IMR-90 (cell line): ENCODE measurements around the gene DNAH17. TPM values are rescaled to one million over a fixed set of nuclear protein-coding genes. Genes with fewer than 3 reads are reported as not detected.

Experiments
- ATAC-seq: fragments of 200-7000 bp; cut with Tn5 transposase; 2 replicates; pipeline ENCODE4 v1.9.1; 2020; ENCODE audit warnings: low read depth, mild to moderate bottlenecking, moderate library complexity
- BruUV-seq: library from RNA; stranded (reverse); fragments of 400-500 nt; replicated peaks from 2 replicates; lab custom pipeline; 2021; lab: Mats Ljungman, UMichigan
- CTCF ChIA-PET: fragments of 300-600 bp; formaldehyde crosslinking; extraction: SDS; loops from one replicate; lab custom pipeline; 2021; ENCODE audit warnings: antibody characterized with exemption; lab: Yijun Ruan, JAX
- POLR2A ChIA-PET: fragments of 300-600 bp; sonication (Branson Sonifier 250); formaldehyde crosslinking; loops from one replicate; lab custom pipeline; 2022; ENCODE audit warnings: antibody characterized with exemption; ENCODE audit not compliant: unreplicated experiment; lab: Charles Lee
- DNase-seq: peaks from one replicate; pipeline ENCODE4 v3.0.0; 2013
- H2AFZ ChIP-seq: replicated peaks from 2 replicates; pipeline ENCODE3; 2013; ENCODE audit warnings: low read length, mild to moderate bottlenecking; ENCODE audit not compliant: poor library complexity
- H2AK5ac ChIP-seq: 2 replicates; pipeline ENCODE4 v1.6.1; 2013; ENCODE audit warnings: low read depth, low read length, inconsistent platforms
- H2AK9ac ChIP-seq: replicated peaks from 2 replicates; pipeline ENCODE3; 2013; ENCODE audit warnings: mild to moderate bottlenecking, low read depth, low read length, moderate library complexity; ENCODE audit not compliant: poor library complexity
- H2BK120ac ChIP-seq: 2 replicates; pipeline ENCODE4 v1.6.1; 2013; ENCODE audit warnings: low read depth, low read length, inconsistent platforms
- H2BK15ac ChIP-seq: 3 replicates; pipeline ENCODE4 v1.6.1; 2013; ENCODE audit warnings: low read depth, low read length, inconsistent platforms
- H2BK20ac ChIP-seq: 2 replicates; pipeline ENCODE4 v1.6.1; 2013; ENCODE audit warnings: low read depth, mild to moderate bottlenecking, inconsistent platforms, low read length, moderate library complexity
- H2BK5ac ChIP-seq: 2 replicates; pipeline ENCODE4 v1.6.1; 2013; ENCODE audit warnings: mild to moderate bottlenecking, low read depth, low read length, inconsistent platforms; ENCODE audit not compliant: poor library complexity, severe bottlenecking
- H3K14ac ChIP-seq: replicated peaks from 2 replicates; pipeline ENCODE4 v1.6.1; 2013; ENCODE audit warnings: low read depth, low read length, inconsistent platforms
- H3K18ac ChIP-seq: 2 replicates; pipeline ENCODE4 v1.6.1; 2013; ENCODE audit warnings: low read depth, low read length, control low read depth
- H3K23ac ChIP-seq: 2 replicates; pipeline ENCODE4 v1.6.1; 2013; ENCODE audit warnings: low read depth, low read length, inconsistent platforms
- H3K27ac ChIP-seq: 2 replicates; pipeline ENCODE4 v1.5.1; 2013; ENCODE audit warnings: mild to moderate bottlenecking, control low read depth, low read length; ENCODE audit not compliant: insufficient read depth
- H3K27me3 ChIP-seq: 2 replicates; pipeline ENCODE4 v1.6.1; 2013; ENCODE audit warnings: low read length; ENCODE audit not compliant: control insufficient read depth, insufficient read depth
- H3K36me3 ChIP-seq: 2 replicates; pipeline ENCODE4 v1.6.1; 2013; ENCODE audit warnings: low read length, mixed read lengths; ENCODE audit not compliant: control insufficient read depth, insufficient read depth
- H3K4ac ChIP-seq: 2 replicates; pipeline ENCODE4 v1.6.1; 2013; ENCODE audit warnings: low read depth, low read length, inconsistent platforms
- H3K4me1 ChIP-seq: 2 replicates; pipeline ENCODE4 v1.6.1; 2013; ENCODE audit warnings: low read length, mixed read lengths; ENCODE audit not compliant: control insufficient read depth, insufficient read depth
- H3K4me2 ChIP-seq: 2 replicates; pipeline ENCODE4 v1.6.1; 2013; ENCODE audit warnings: low read depth, mild to moderate bottlenecking, control low read depth, low read length, moderate library complexity
- H3K4me3 ChIP-seq: 2 replicates; pipeline ENCODE4 v1.5.1; 2013; ENCODE audit warnings: low read depth, mild to moderate bottlenecking, control low read depth, low read length, moderate library complexity; ENCODE audit not compliant: insufficient read depth
- H3K56ac ChIP-seq: 2 replicates; pipeline ENCODE4 v1.6.1; 2013; ENCODE audit warnings: low read length, inconsistent platforms; ENCODE audit not compliant: insufficient read depth; ENCODE audit errors: extremely low read depth
- H3K79me1 ChIP-seq, 2 experiments: 2 replicates each; pipeline ENCODE4 v1.6.1; 2013; ENCODE audit warnings: low read length in 2 of 2, inconsistent platforms in 1 of 2, low read depth in 1 of 2
- H3K9ac ChIP-seq: 2 replicates; pipeline ENCODE4 v1.6.1; 2013; ENCODE audit warnings: low read depth, low read length, control low read depth
- H3K9me1 ChIP-seq: 2 replicates; pipeline ENCODE4 v1.6.1; 2013; ENCODE audit warnings: low read length, inconsistent platforms; ENCODE audit not compliant: insufficient read depth
- H3K9me3 ChIP-seq: 2 replicates; pipeline ENCODE4 v1.6.1; 2013; ENCODE audit warnings: low read length; ENCODE audit not compliant: control insufficient read depth, insufficient read depth
- H4K20me1 ChIP-seq: 2 replicates; pipeline ENCODE4 v1.6.1; 2013; ENCODE audit warnings: low read length, inconsistent platforms; ENCODE audit not compliant: insufficient read depth
- H4K5ac ChIP-seq: 2 replicates; pipeline ENCODE4 v1.6.1; 2013; ENCODE audit warnings: mild to moderate bottlenecking, low read depth, low read length, control low read depth
- H4K8ac ChIP-seq, 2 experiments: 2 replicates each; pipeline ENCODE4 v1.6.1; 2013; ENCODE audit warnings: low read depth in 2 of 2, low read length in 2 of 2, control low read depth in 1 of 2, inconsistent platforms in 1 of 2
- H4K91ac ChIP-seq: 2 replicates; pipeline ENCODE4 v1.6.1; 2013; ENCODE audit warnings: low read depth, low read length, inconsistent platforms; ENCODE audit not compliant: insufficient read depth
- BHLHE40 ChIP-seq: fragments of 150-350 bp; IDR thresholded peaks from 2 replicates; pipeline ENCODE4 v1.6.1; 2016; ENCODE audit warnings: mild to moderate bottlenecking, low read depth, low read length
- CTCF ChIP-seq: conservative IDR thresholded peaks from 2 replicates; pipeline ENCODE4 v1.5.1; 2012; ENCODE audit warnings: mild to moderate bottlenecking, low read depth, low read length, improper control_type of control experiment
- FOS ChIP-seq: fragments of 150-350 bp; IDR thresholded peaks from 2 replicates; pipeline ENCODE4 v1.6.1; 2016; ENCODE audit warnings: low read depth, low read length
- MAFK ChIP-seq: IDR thresholded peaks from 2 replicates; pipeline ENCODE4 v1.6.1; 2012; ENCODE audit warnings: low read depth, low read length, improper control_type of control experiment
- MAZ ChIP-seq: IDR thresholded peaks from 2 replicates; pipeline ENCODE4 v1.6.1; 2012; ENCODE audit warnings: low read depth, mild to moderate bottlenecking, low read length, improper control_type of control experiment, moderate library complexity, borderline replicate concordance
- NFE2L2 ChIP-seq: fragments of 150-350 bp; IDR thresholded peaks from 2 replicates; pipeline ENCODE4 v1.6.1; 2016; ENCODE audit warnings: low read depth, mild to moderate bottlenecking, low read length
- POLR2A ChIP-seq: IDR thresholded peaks from 2 replicates; pipeline ENCODE4 v1.6.1; 2012; ENCODE audit warnings: mild to moderate bottlenecking, low read depth, low read length
- RAD21 ChIP-seq: IDR thresholded peaks from 2 replicates; pipeline ENCODE4 v1.6.1; 2012; ENCODE audit warnings: low read length, improper control_type of control experiment
- RFX5 ChIP-seq: IDR thresholded peaks from 2 replicates; pipeline ENCODE4 v1.8.0; 2012; ENCODE audit warnings: low read depth, mild to moderate bottlenecking, low read length, moderate library complexity
- WGBS, 2 experiments: methylation state at CpG; one replicate each; pipeline versions ENCODE4 v1.1.5 to v1.1.7; 2013; ENCODE audit warnings: missing lambda C conversion rate in 2 of 2; ENCODE audit not compliant: insufficient read length in 1 of 2; ENCODE audit errors: extremely low coverage in 2 of 2; 5-methylcytosine and 5-hydroxymethylcytosine counted together
- dilution Hi-C: fragments of 300-500 bp; cut with HindIII; formaldehyde crosslinking; loops from one replicate; pipeline ENCODE4 v1.14.3; 2018; ENCODE audit warnings: low sequenced_read_pairs; ENCODE audit not compliant: unreplicated experiment
- in situ Hi-C: fragments of 300-500 bp; cut with MboI; formaldehyde crosslinking; loops from 3 replicates; pipeline ENCODE4 v1.14.3; 2019; ENCODE audit warnings: low sequenced_read_pairs, inconsistent platforms, mixed read lengths
- intact Hi-C: fragments of 100-400 bp; cut with micrococcal nuclease; formaldehyde crosslinking; loops from 2 replicates; pipeline ENCODE4 v1.10.0; 2022
- polyA plus RNA-seq, 3 experiments: library from polyadenylated mRNA; depleted of rRNA; stranded (reverse); fragments of >200 nt; gene quantifications; 2 replicates each; pipeline ENCODE4 v1.2.3, GENCODE V29; 2012; ENCODE audit warnings: low replicate concordance in 1 of 3
- total RNA-seq: library from RNA; depleted of rRNA; stranded (reverse); fragments of >200 nt; gene quantifications from 2 replicates; pipeline ENCODE4 v1.2.3, GENCODE V29; 2012

DNAH17 gene
- total and polyA plus RNA-seq, 2 of the 4 experiments (the other 2 are of a cell fraction), result not detected

- TF ChIP-seq NFE2L2, result no peak
These were observed 116.0 kb downstream of the DNAH17 start (continued) for GRCh38 chr17:78460951-78461798.

- Histone ChIP-seq H3K9me1 (no peaks in the 10 kb centered on the region), H3K79me1 (no peaks in the 10 kb centered on the region), H2BK15ac (no peak overlapping the region), H4K8ac (no peak overlapping the region), H3K18ac (no peak overlapping the region), H3K56ac (no peak overlapping the region), H3K4me1 (no peaks in the 10 kb centered on the region), H2AFZ (no peak overlapping the region), H3K23ac (no peak overlapping the region), H2AK9ac (peak overlapping the region; percentile 18), H4K91ac (no peak overlapping the region), H3K27ac (no peak overlapping the region), H3K4me2 (no peak overlapping the region), H3K9ac (no peak overlapping the region), H3K9me3 (no peaks in the 10 kb centered on the region), H2BK20ac (no peak overlapping the region), H2BK5ac (no peak overlapping the region), H3K4ac (no peak overlapping the region), H2AK5ac (no peak overlapping the region), H3K27me3 (peaks cover 12% of the 10 kb centered on the region), H2BK120ac (no peak overlapping the region), H3K4me3 (no peak overlapping the region), H3K14ac (no peak overlapping the region), H3K36me3 (no peaks in the 10 kb centered on the region), H4K20me1 (no peaks in the 10 kb centered on the region), H4K5ac (no peak overlapping the region)
- in situ Hi-C loops, result no loop called here
- POLR2A ChIA-PET, result no interaction called here
- TF ChIP-seq BHLHE40 (no peak), POLR2A (no peak), MAZ (no peak), RFX5 (no peak), MAFK (no peak), RAD21 (no peak), FOS (no peak), CTCF (no peak)
- dilution Hi-C loops, result no loop called here
- CTCF ChIA-PET, result no interaction called here
- DNase-seq (no peak), ATAC-seq (no peak)
- intact Hi-C loops, result no loop called here
- no TSS peak for BruUV-seq
- 46% methylated on average over 5 of the region's 11 CpGs; no CpG with 5 or more reads in 1 of the 2 experiments for WGBS, 2 experiments
These were observed 117.0 kb downstream of the DNAH17 start for GRCh38 chr17:78460176-78460675.
